AML-193 (cell line): ENCODE results near the gene NLRC5.
"Not testable (repeated sequence)": the region's sequence is repeated elsewhere in the genome, so short reads cannot be mapped to it uniquely, and the experiment has no call there.

Experiments used
- DNase-seq, 2 experiments: peaks; one replicate each; lab custom pipeline; 2025; lab: John Stamatoyannopoulos, UW

The NLRC5 gene

DNA sequence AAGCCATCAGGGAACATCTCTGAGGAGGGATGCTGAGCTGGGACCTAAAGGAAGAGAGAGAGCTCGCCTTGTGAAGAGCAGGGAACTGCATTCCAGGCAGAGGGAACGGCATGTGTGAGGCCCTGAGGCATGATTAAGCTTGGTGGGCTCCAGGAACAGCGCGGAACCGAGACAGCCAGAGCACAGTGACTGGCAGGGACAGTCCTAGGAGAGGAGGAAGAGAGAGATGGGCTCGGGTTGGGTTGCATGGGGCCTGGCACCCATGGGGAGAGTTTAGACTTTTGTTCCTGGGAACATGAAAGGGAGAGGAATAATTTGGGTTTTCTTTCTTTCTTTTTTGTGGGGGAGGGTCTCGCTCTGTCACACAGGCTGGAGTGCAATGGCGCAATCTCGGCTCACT, 63.8 kb downstream of the NLRC5 start:
- no peak for DNase-seq

DNA sequence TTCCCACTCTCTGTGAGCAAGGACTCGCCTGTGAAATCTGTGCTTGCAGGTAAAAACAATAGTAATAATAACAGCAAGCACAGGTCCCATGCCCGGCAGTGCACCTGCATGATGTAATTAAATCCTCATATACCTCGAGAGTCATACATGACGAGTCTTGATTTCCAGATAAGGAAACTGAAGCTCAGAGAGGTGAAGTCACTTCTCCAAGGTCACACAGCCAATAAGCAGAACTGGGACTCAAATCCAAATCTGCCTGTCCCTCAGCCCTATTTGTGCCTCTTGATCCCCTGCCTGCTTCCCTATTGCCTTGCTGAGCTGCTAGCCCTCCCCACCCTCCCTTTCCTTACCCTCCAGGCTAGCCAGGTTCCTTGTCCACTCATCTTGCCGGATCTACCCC, 65.0 kb downstream of the NLRC5 start:
- DNase-seq: no peak

DNA sequence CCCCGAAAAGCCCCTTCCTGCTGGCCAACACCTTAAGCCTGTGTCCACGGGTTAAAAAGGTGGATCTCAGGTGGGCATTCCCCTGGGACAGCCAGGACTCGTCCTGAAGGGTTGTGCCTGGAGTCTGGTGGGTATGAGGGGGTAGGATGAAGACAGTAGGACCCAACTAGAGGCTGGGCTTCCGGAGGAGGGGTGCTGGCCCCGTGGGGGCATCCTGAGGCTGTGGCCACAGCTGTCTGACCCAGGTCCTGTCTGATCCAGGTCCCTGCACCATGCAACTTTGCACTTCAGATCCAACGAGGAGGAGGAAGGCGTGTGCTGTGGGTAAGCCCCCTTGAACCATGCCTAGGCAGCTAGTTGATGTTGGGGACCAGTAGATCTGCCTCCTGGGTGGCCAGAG, 65.4 kb downstream of the NLRC5 start:
- DNase-seq: no peak

DNA sequence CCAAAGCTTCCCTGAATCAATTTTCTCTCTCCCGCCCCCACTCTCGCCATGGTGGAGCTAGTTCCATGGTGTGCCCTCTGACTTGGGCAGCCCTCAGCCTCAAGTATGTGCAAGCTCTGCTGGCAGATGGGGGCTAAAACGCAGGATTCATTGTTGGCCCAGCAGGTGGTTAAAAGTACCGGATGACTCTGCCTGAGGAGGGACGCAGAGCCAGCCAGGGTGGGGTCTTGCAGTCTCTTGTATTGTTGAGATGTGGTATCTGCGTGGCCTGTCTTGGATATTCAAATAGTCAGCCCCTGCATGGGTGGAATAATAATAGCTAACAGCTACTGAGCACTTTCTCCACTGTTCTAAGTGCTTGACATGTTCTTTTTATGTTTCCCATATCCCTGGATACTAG, 66.3 kb downstream of the NLRC5 start:
- DNase-seq: no peak

GRCh38 chr16:57058291-57058861, 69.0 kb downstream of the NLRC5 start:
- no peak for DNase-seq

DNA sequence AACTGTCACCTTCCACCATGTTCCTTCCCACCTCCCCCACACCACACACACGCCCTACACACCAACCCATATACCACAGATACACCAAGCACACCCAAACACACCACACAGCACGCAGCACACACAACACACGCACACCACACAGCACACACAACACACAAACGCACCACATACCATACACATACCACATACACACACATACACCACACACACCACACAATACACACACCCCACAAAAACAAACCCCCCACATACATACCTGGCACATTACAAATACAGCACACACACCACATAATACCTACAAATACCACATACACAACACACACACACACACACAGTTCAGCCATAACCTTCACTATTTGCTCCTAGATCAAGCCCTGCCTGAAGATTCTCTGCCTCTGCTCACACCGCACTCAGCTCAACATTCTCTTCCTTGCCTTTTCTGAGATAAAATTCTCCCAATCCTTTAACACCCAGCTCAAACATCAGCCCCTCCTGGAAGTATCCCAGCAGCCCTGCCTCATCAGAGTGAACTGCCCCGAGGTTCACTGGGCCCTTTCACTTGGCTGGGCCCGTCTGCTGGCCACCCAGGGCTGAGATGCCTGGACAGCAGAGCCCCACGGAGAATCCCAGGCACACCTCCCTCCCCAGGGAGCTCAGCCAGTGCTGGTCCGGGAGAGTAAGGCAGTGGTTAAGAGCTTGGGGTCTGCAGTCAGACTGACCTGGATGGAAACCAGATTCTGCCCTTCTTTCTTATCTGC, 71.1 kb downstream of the NLRC5 start:
- DNase-seq: no peak

GRCh38 chr16:57061084-57061905, 71.9 kb downstream of the NLRC5 start:
- DNase-seq: peak; percentile 82 to 86

- no peak for DNase-seq
Observed at GRCh38 chr16:57062329-57062728, 73.0 kb downstream of the NLRC5 start.

GRCh38 chr16:57063189-57063588, 73.8 kb downstream of the NLRC5 start:
- DNase-seq: not testable (repeated sequence)

DNA sequence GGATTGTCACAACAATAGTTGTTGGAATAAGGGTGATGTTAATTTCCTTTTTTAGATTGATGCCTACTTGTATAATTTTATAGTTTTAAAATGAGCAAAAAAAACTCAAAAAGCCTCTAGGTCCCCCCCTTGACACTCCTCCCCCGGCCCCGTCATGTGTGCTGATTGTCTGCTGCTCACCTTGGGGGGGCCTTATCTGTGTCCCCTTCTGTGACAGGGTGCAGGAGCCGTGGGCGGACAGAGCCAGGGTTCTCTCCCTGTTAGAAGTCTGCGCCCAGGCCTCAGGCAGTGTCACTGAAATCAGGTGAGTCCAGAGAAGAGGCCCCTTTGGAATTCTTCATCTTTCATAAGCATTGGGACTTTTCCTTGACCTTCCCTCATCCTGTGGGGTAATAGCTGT, 75.6 kb downstream of the NLRC5 start:
- DNase-seq: no peak

GRCh38 chr16:57066625-57067024, 77.3 kb downstream of the NLRC5 start:
- DNase-seq: no peak

DNA sequence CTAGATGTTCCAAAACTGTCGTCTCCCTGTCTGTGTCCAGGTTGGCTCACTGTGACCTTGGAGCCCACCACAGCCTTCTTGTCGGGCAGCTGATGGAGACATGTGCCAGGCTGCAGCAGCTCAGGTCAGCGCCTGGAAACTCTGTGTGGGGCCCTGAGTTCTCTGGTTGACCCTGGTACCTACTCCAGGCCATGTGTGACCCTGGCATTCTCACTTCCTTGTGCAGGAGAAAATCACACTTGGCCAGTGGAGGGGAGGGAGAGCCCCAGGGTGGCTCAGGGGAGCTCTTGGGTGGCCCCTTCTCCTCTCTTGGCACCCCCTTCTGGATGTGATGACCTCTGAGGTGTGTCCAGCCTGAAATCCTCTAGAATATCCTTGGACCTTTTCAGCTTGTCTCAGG, 78.0 kb downstream of the NLRC5 start:
- no peak for DNase-seq

DNA sequence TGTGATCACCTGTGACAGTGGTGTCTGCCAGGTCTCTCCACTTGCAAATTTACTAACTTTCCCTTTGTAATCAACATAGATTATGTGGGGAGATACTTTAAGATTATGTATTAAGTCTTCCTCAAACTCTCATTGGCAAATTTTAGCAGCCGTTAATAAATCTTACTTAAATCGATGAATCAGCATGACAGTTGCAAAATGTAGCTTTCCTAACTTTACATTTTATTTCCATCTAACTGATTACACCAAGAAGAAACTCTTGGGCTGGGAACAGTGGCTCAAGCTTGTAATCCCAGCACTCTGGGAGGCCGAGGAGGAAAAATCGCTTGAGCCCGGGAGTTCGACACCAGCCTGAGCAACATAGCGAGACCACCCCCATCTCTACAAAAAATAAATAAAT, 79.7 kb downstream of the NLRC5 start:
- DNase-seq: no peak

GRCh38 chr16:57069635-57070370, 80.4 kb downstream of the NLRC5 start:
- no peak for DNase-seq

DNA sequence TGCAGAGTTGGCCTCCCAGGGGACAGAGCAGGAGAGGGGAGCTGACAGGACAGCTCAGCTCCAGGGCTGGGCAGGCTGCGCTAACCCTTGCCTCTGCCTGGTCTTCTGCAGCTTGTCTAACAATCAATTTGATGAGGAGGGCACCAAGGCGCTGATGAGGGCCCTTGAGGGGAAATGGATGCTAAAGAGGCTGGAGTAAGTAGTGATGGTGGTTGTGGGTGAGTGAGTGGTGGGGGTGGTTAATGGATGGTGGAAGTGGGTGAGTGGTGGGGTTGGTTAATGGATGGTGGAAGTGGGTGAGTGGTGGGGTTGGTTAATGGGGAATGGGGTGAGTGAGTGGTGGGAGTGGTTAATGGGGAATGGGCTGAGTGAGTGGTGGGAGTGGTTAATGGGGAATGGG, 81.1 kb downstream of the NLRC5 start:
- no peak for DNase-seq

DNA sequence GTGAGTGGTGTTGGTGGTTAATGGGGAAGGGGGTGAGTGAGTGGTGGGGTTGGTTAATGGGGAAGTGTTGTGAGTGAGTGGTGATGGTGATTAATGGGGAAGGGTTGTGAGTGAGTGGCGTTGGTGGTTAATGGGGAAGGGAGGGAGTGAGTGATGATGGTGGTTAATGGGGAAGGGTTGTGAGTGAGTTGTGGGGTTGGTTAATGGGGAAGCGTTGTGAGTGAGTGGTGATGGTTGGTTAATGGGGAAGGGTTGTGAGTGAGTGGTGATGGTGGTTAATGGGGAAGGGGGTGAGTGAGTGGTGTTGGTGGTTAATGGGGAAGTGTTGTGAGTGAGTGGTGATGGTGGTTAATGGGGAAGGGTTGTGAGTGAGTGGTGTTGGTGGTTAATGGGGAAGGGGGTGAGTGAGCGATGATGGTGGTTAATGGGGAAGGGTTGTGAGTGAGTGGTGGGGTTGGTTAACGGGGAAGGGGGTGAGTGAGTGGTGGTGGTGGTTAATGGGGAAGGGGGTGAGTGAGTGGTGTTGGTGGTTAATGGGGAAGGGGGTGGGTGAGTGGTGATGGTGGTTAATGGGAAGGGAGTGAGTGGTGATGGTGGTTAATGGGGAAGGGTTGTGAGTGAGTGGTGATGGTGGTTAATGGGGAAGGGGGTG, 81.8 kb downstream of the NLRC5 start:
- DNase-seq: not testable (repeated sequence)

DNA sequence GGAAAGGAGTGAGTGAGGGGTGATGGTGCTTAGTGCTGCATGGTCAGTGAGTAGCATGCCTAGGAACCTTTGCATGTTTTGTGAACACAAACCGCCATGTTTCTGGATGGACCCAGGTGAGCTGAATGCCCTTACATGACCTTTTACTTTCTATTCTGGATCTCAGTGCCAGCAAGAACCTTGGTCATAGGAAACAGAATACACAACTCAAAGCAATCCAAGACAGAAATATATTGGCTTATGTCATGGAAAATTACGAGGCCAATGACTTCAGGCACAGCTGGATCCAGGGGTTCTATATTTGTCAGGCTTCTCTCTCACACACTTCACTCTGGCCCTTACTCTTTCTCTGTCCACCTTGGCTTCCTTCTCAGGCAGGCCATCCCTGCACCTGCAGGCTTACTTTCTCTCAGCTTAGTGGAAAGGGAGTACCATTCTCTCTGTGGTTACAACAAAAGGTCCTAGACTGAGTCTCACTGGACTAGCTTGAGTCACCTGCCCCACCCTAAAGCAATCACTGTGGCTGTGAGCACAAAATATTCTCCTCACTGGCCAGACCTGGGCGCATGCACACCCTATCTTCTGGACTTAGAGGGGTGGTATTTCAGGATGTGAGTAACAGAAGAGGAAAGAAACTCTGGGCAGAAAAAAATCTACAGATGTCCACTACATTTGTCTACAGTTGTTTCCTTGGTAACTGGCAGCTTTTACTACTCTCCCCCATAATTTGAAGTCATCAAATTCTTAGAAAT, 82.7 kb downstream of the NLRC5 start:
- no peak for DNase-seq

- DNase-seq: no peak
Observed at GRCh38 chr16:57072616-57073275, 83.4 kb downstream of the NLRC5 start.

- DNase-seq: no peak
Observed at GRCh38 chr16:57077714-57078113, 88.4 kb downstream of the NLRC5 start.

- DNase-seq: no peak
Observed at GRCh38 chr16:57081744-57082143, 92.4 kb downstream of the NLRC5 start.

DNA sequence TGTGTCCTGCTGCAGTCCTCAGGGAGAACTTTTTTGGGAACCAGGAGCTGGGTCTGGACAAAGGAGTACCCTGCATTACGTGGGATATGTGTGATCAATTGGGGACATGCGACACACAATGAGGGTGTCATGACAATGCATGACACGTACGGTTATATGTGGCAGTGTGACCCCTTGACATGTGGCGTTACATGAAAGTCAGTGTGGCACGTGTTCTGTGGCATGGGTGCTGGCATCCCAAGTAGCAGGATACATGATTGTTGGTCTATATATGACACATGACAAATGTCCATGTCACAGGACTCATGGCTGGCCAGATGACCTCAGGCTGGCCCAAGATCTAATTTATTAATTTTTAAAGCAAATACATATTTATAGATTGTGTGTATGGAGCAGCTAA, 93.3 kb downstream of the NLRC5 start:
- DNase-seq: no peak
